Suprapubic skin (tissue), 4 donors: Measurements from ENCODE around the gene SMG6.

Experiments
- CTCF ChIP-seq, 2 donors: fragments of 200-600 bp in 1 of 2; fragments of 450-650 bp in 1 of 2; sonication (generic) in 1 of 2; IDR thresholded peaks; one replicate each; pipeline ENCODE4 v1.5.1; 2016 to 2019; ENCODE audit warnings: antibody characterized with exemption in 2 of 2, mild to moderate bottlenecking in 1 of 2, moderate library complexity in 1 of 2
- EP300 ChIP-seq: sonication (generic); formaldehyde crosslinking; IDR thresholded peaks from one replicate; pipeline ENCODE4 v1.6.1; 2017; ENCODE audit warnings: antibody characterized with exemption
- POLR2A ChIP-seq, 2 donors: fragments of 450-650 bp; IDR thresholded peaks; one replicate each; pipeline ENCODE4 v1.6.1; 2017; ENCODE audit warnings: antibody characterized with exemption in 2 of 2, mild to moderate bottlenecking in 2 of 2, moderate library complexity in 2 of 2
- POLR2AphosphoS5 ChIP-seq, 3 donors: sonication (generic); formaldehyde crosslinking; IDR thresholded peaks; one replicate each; pipeline ENCODE4 v1.6.1; 2017; ENCODE audit warnings: antibody characterized with exemption in 3 of 3

GRCh38 chr17:2015314-2015713 is 288.3 kb downstream of the SMG6 start:
- TF ChIP-seq CTCF (IDR thresholded peaks at IDR 0.05) (no peak), POLR2AphosphoS5 (IDR thresholded peaks at IDR 0.05) (no peak), EP300 (no peak), POLR2A (IDR thresholded peaks at IDR 0.05) (no peak)
